CD14-positive monocyte (primary cell): ENCODE data around the gene APOO. TPM values are rescaled to one million over a fixed set of nuclear protein-coding genes. Genes with fewer than 3 reads are reported as not detected.

Experiments
- DNase-seq, 3 donors: peaks; one replicate each; pipeline ENCODE4 v3.0.0-alpha.2; 2011 to 2022
- H2AFZ ChIP-seq: 2 replicates; pipeline ENCODE4 v1.6.0; 2012; ENCODE audit warnings: mild to moderate bottlenecking, low read depth, low read length, inconsistent platforms; ENCODE audit not compliant: insufficient read depth, poor library complexity, severe bottlenecking
- H3K27ac ChIP-seq, 2 donors: 1 replicate in 1 of 2; 2 replicates in 1 of 2; pipeline ENCODE4 v1.5.1; 2012 to 2013; ENCODE audit warnings: low read length in 2 of 2, control low read depth in 1 of 2, inconsistent platforms in 1 of 2, low read depth in 1 of 2, mild to moderate bottlenecking in 1 of 2
- H3K27me3 ChIP-seq, 2 donors: one replicate each; pipeline versions ENCODE4 v1.6.0 to v1.6.1; 2011 to 2013; ENCODE audit warnings: low read length in 2 of 2; ENCODE audit not compliant: control insufficient read depth in 2 of 2, insufficient read depth in 2 of 2
- H3K36me3 ChIP-seq, 2 donors: replicated peaks in 1 of 2; 1 replicate in 1 of 2; 2 replicates in 1 of 2; pipeline versions ENCODE4 v1.5.1 to v1.6.1; 2012 to 2013; ENCODE audit warnings: low read length in 2 of 2, control low read depth in 1 of 2, inconsistent platforms in 1 of 2, mild to moderate bottlenecking in 1 of 2; ENCODE audit not compliant: insufficient read depth in 2 of 2, control insufficient read depth in 1 of 2
- H3K4me1 ChIP-seq, 2 donors: 1 replicate in 1 of 2; 2 replicates in 1 of 2; pipeline versions ENCODE4 v1.5.1 to v1.6.1; 2012 to 2013; ENCODE audit warnings: low read length in 2 of 2, control low read depth in 1 of 2, inconsistent platforms in 1 of 2, mild to moderate bottlenecking in 1 of 2, moderate library complexity in 1 of 2; ENCODE audit not compliant: insufficient read depth in 2 of 2, control insufficient read depth in 1 of 2
- H3K4me2 ChIP-seq: replicated peaks from 2 replicates; pipeline ENCODE3; 2012; ENCODE audit warnings: low read length, moderate library complexity, mild to moderate bottlenecking; ENCODE audit not compliant: poor library complexity, severe bottlenecking; ENCODE audit errors: extremely low read depth
- H3K4me3 ChIP-seq, 3 experiments: fragments of 200-600 bp in 1 of 3; sonication (generic) in 1 of 3; replicated peaks in 1 of 3; 1 replicate in 2 of 3; 2 replicates in 1 of 3; pipeline ENCODE4 v1.5.1; 2011 to 2013; ENCODE audit warnings: low read length in 3 of 3, mild to moderate bottlenecking in 3 of 3, control low read depth in 2 of 3, low read depth in 2 of 3, inconsistent platforms in 1 of 3, moderate library complexity in 1 of 3
- H3K79me2 ChIP-seq: 2 replicates; pipeline ENCODE4 v1.6.0; 2012; ENCODE audit warnings: mild to moderate bottlenecking, control low read depth, inconsistent platforms, low read length, moderate library complexity; ENCODE audit not compliant: insufficient read depth
- H3K9ac ChIP-seq: 2 replicates; pipeline ENCODE4 v1.6.0; 2017; ENCODE audit warnings: low read length, mild to moderate bottlenecking; ENCODE audit not compliant: insufficient read depth, poor library complexity, severe bottlenecking
- H3K9me3 ChIP-seq, 2 donors: replicated peaks in 1 of 2; 1 replicate in 1 of 2; 2 replicates in 1 of 2; pipeline versions ENCODE4 v1.5.1 to v1.6.1; 2012 to 2013; ENCODE audit warnings: low read length in 2 of 2, control low read depth in 1 of 2; ENCODE audit not compliant: control insufficient read depth in 1 of 2, insufficient read depth in 1 of 2
- H4K20me1 ChIP-seq: 2 replicates; pipeline ENCODE4 v1.6.0; 2012; ENCODE audit warnings: mild to moderate bottlenecking, low read length, control low read depth, moderate library complexity; ENCODE audit not compliant: insufficient read depth
- H3K27ac Mint-ChIP-seq, 7 donors: one replicate each; pipeline ENCODE4 v1.8.0; 2020; ENCODE audit warnings: mild to moderate bottlenecking in 7 of 7, mixed read lengths in 7 of 7, moderate library complexity in 6 of 7, inconsistent platforms in 2 of 7
- H3K27me3 Mint-ChIP-seq, 3 donors: one replicate each; pipeline ENCODE4 v1.8.0; 2021 to 2022; ENCODE audit warnings: low read depth in 3 of 3, mild to moderate bottlenecking in 3 of 3, mixed read lengths in 3 of 3, moderate library complexity in 3 of 3, inconsistent platforms in 1 of 3
- H3K36me3 Mint-ChIP-seq, 2 donors: one replicate each; pipeline ENCODE4 v1.8.0; 2020; ENCODE audit warnings: mixed read lengths in 2 of 2, inconsistent platforms in 1 of 2, mild to moderate bottlenecking in 1 of 2
- H3K4me1 Mint-ChIP-seq: one replicate; pipeline ENCODE4 v1.8.0; 2020; ENCODE audit warnings: mild to moderate bottlenecking, mixed read lengths
- H3K4me3 Mint-ChIP-seq, 2 donors: one replicate each; pipeline ENCODE4 v1.8.0; 2020; ENCODE audit warnings: mild to moderate bottlenecking in 2 of 2, mixed read lengths in 2 of 2, moderate library complexity in 1 of 2
- H3K9me3 Mint-ChIP-seq, 7 donors: one replicate each; pipeline ENCODE4 v1.8.0; 2020 to 2022; ENCODE audit warnings: mixed read lengths in 7 of 7, mild to moderate bottlenecking in 6 of 7, moderate library complexity in 6 of 7, inconsistent platforms in 2 of 7
- WGBS: methylation state at CpG from one replicate; pipeline ENCODE4 v1.1.5; 2013; ENCODE audit warnings: missing lambda C conversion rate; ENCODE audit not compliant: insufficient coverage; 5-methylcytosine and 5-hydroxymethylcytosine counted together
- intact Hi-C, 2 donors: fragments of 100-400 bp; cut with micrococcal nuclease; formaldehyde crosslinking; loops; one replicate each; pipeline versions ENCODE4 v1.15.0 to v1.15.1; 2023
- polyA plus RNA-seq, 3 donors: library from polyadenylated mRNA; depleted of rRNA in 1 of 3; unstranded in 2 of 3; stranded (reverse) in 1 of 3; fragments of 300-500 nt in 2 of 3; fragments of >200 nt in 1 of 3; fragmentation: Illumina TruSeq in 2 of 3; gene quantifications; 1 replicate in 2 of 3; 2 replicates in 1 of 3; pipeline ENCODE4 v1.2.3, GENCODE V29; 2012 to 2021
- TF ChIP-seq, protein P1 (sequence below): fragments of 200-600 bp; IDR thresholded peaks from one replicate; pipeline ENCODE4 v1.8.0; 2022; ENCODE audit warnings: antibody characterized with exemption, mild to moderate bottlenecking

Gene APOO
- polyA plus RNA-seq, 3 donors = 3.3 to 8.3 (median 4.6) TPM

DNA sequence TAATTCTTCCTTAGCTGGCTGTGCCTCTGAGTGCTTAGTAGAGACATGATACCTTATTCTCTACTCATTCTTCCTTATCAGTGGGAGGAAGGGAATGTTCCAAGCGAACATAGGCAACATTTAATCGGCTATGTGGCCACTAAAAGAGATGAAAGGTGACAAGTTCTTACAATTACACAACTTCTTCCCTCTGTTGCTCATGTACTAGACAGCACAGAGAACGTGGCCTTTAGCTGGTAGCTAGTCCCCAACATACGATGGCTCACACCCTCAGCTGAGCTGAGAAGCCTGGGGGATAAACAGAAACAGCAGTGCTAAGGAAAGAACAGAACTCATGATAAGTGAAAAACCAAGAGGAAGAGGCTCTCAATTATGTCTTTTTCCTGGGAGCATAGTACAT lies 52.2 kb downstream of the APOO start:
- no peaks in the 10 kb centered on the region for H3K79me2 ChIP-seq
- H3K27me3 ChIP-seq = no peaks in the 10 kb centered on the region

DNA sequence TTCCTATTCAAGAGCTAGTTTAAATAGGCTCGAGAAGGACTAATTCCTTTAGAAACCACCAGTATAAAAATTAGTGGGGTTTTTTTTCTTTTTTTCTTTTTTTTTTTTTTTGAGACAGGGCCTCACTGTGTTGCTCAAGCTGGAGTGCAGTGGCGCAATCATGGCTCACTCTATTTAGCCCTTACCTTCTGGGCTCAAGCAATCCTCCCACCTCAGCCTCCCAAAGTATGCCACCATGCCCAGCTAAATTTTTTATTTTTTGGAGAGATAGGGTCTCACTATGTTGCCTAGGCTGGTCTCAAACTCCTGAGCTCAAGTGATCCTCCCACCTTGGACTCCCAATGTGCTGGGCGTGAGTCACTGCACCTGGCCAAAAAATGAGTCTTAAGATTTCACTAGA lies 52.8 kb downstream of the APOO start:
- Mint-ChIP-seq H3K4me3 (no peak overlapping the region), H3K9me3 (peaks cover 0 to 3% (median 0%) of the 10 kb centered on the region in 7 donors), H3K36me3 (peaks cover 0 to 2% of the 10 kb centered on the region in 2 donors), H3K4me1 (peaks cover 23% of the 10 kb centered on the region), H3K27me3 (peaks cover 0 to 6% (median 2%) of the 10 kb centered on the region in 3 donors), H3K27ac (peak overlapping the region in 4 of 7 donors; percentile 66 to 91 (median 76))
- DNase-seq = peak in 2 of 3 donors; percentile 45 to 46
- H3K4me1 ChIP-seq = peaks cover 26 to 28% of the 10 kb centered on the region in 2 donors
- H3K27ac ChIP-seq = no peak overlapping the region
- intact Hi-C loops = loop anchor here in 1 of 2 donors (10.0 kb wide), 1 partner anchor 70 kb away; the partner anchor contains the start of gene SAT1
- no peak overlapping the region for H3K9ac ChIP-seq
- no peak overlapping the region for H3K4me2 ChIP-seq
- H2AFZ ChIP-seq = no peak overlapping the region
- H3K27me3 ChIP-seq = no peaks in the 10 kb centered on the region
- no peaks in the 10 kb centered on the region for H3K9me3 ChIP-seq
- no peaks in the 10 kb centered on the region for H4K20me1 ChIP-seq
- TF ChIP-seq, protein P1, sequence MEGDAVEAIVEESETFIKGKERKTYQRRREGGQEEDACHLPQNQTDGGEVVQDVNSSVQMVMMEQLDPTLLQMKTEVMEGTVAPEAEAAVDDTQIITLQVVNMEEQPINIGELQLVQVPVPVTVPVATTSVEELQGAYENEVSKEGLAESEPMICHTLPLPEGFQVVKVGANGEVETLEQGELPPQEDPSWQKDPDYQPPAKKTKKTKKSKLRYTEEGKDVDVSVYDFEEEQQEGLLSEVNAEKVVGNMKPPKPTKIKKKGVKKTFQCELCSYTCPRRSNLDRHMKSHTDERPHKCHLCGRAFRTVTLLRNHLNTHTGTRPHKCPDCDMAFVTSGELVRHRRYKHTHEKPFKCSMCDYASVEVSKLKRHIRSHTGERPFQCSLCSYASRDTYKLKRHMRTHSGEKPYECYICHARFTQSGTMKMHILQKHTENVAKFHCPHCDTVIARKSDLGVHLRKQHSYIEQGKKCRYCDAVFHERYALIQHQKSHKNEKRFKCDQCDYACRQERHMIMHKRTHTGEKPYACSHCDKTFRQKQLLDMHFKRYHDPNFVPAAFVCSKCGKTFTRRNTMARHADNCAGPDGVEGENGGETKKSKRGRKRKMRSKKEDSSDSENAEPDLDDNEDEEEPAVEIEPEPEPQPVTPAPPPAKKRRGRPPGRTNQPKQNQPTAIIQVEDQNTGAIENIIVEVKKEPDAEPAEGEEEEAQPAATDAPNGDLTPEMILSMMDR = no peak
- no CpG with 5 or more reads among the region's 3 CpGs for WGBS
- H3K79me2 ChIP-seq = no peaks in the 10 kb centered on the region
- no peaks in the 10 kb centered on the region for H3K36me3 ChIP-seq
- H3K4me3 ChIP-seq = no peak overlapping the region

More for the DNA sequence above, 52.2 kb downstream of the APOO start:
- no CpG with 5 or more reads among the region's 4 CpGs for WGBS
- H3K27me3 Mint-ChIP-seq = peaks cover 0 to 6% (median 2%) of the 10 kb centered on the region in 3 donors
- Histone ChIP-seq H3K9me3 (no peaks in the 10 kb centered on the region), H3K4me1 (peaks cover 26 to 28% of the 10 kb centered on the region in 2 donors), H3K4me2 (no peak overlapping the region), H2AFZ (no peak overlapping the region), H4K20me1 (no peaks in the 10 kb centered on the region), H3K4me3 (no peak overlapping the region), H3K9ac (no peak overlapping the region), H3K27ac (no peak overlapping the region), H3K36me3 (no peaks in the 10 kb centered on the region)
- intact Hi-C loops = loop anchor here in 1 of 2 donors (10.0 kb wide), 1 partner anchor 71 kb away; the partner anchor contains the start of gene SAT1
- peaks cover 0 to 3% (median 0%) of the 10 kb centered on the region in 7 donors for H3K9me3 Mint-ChIP-seq
- peaks cover 23% of the 10 kb centered on the region for H3K4me1 Mint-ChIP-seq
- H3K4me3 Mint-ChIP-seq = no peak overlapping the region
- peaks cover 0 to 2% of the 10 kb centered on the region in 2 donors for H3K36me3 Mint-ChIP-seq
- H3K27ac Mint-ChIP-seq = peak overlapping the region in 2 of 7 donors; percentile 26 to 54
- peak in 2 of 3 donors; percentile 19 to 47 for DNase-seq
- TF ChIP-seq, protein P1 = no peak
